ENCODE data around the gene MIER2.

Gene MIER2

GRCh38 chr19:330503-330902 is 14.1 kb downstream of the MIER2 start:
- in situ Hi-C loops (cut with MboI; ENCODE audit: low sequenced_read_pairs, unreplicated experiment): no loop called here
- TF ChIP-seq CTCF (IDR thresholded peaks at IDR 0.05; ENCODE audit: borderline replicate concordance, control extremely low read depth, extremely low read depth, insufficient read depth, missing control alignments): no peak
- DNase-seq (ENCODE audit: low spot score): no peak

GRCh38 chr19:329876-330275 is 14.7 kb downstream of the MIER2 start:
- no peak for TF ChIP-seq CTCF (IDR thresholded peaks at IDR 0.05; ENCODE audit: borderline replicate concordance, control extremely low read depth, extremely low read depth, insufficient read depth, missing control alignments)
- in situ Hi-C loops (cut with MboI; ENCODE audit: low sequenced_read_pairs, unreplicated experiment): no loop called here
- no peak for DNase-seq (ENCODE audit: low spot score)

GRCh38 chr19:328025-328505 is 16.5 kb downstream of the MIER2 start:
- TF ChIP-seq CTCF (IDR thresholded peaks at IDR 0.05; ENCODE audit: borderline replicate concordance, control extremely low read depth, extremely low read depth, insufficient read depth, missing control alignments): no peak
- DNase-seq (ENCODE audit: low spot score): no peak
- in situ Hi-C loops (cut with MboI; ENCODE audit: low sequenced_read_pairs, unreplicated experiment): no loop called here

GRCh38 chr19:327291-328024 is 17.1 kb downstream of the MIER2 start:
- no peak for TF ChIP-seq CTCF (IDR thresholded peaks at IDR 0.05; ENCODE audit: borderline replicate concordance, control extremely low read depth, extremely low read depth, insufficient read depth, missing control alignments)
- no peak for DNase-seq (ENCODE audit: low spot score)
- in situ Hi-C loops (cut with MboI; ENCODE audit: low sequenced_read_pairs, unreplicated experiment): no loop called here

GRCh38 chr19:326871-327270 is 17.7 kb downstream of the MIER2 start:
- in situ Hi-C loops (cut with MboI; ENCODE audit: low sequenced_read_pairs, unreplicated experiment): no loop called here
- DNase-seq (ENCODE audit: low spot score): no peak
- TF ChIP-seq CTCF (IDR thresholded peaks at IDR 0.05; ENCODE audit: borderline replicate concordance, control extremely low read depth, extremely low read depth, insufficient read depth, missing control alignments): no peak

- in situ Hi-C loops (cut with MboI; ENCODE audit: low sequenced_read_pairs, unreplicated experiment): no loop called here
- no peak for TF ChIP-seq CTCF (IDR thresholded peaks at IDR 0.05; ENCODE audit: borderline replicate concordance, control extremely low read depth, extremely low read depth, insufficient read depth, missing control alignments)
- DNase-seq (ENCODE audit: low spot score): no peak
These were observed 18.5 kb downstream of the MIER2 start for GRCh38 chr19:325937-326565.
